Type B pancreatic cell (in vitro differentiated cells): Measurements from ENCODE around the gene ARL17B. TPM values are rescaled to one million over a fixed set of nuclear protein-coding genes. Genes with fewer than 3 reads are reported as not detected.
A peak's percentile ranks its signal among the peaks of the same experiment; 100 is the strongest.
"Not testable (repeated sequence)": the region's sequence is repeated elsewhere in the genome, so short reads cannot be mapped to it uniquely, and the experiment has no call there.

Experiments used
- DNase-seq: peaks from one replicate; pipeline ENCODE4 v3.0.0; 2021; ENCODE audit warnings: mixed read lengths; ENCODE audit not compliant: unreplicated experiment; ENCODE audit errors: extremely low spot score
- H3K27ac Mint-ChIP-seq: 2 replicates; pipeline ENCODE4 v1.8.0; 2021; ENCODE audit warnings: mild to moderate bottlenecking, mixed read lengths
- H3K27me3 Mint-ChIP-seq: 2 replicates; pipeline ENCODE4 v1.8.0; 2021; ENCODE audit warnings: mixed read lengths
- H3K36me3 Mint-ChIP-seq: 2 replicates; pipeline ENCODE4 v1.8.0; 2021; ENCODE audit warnings: mixed read lengths
- H3K4me1 Mint-ChIP-seq: one replicate; pipeline ENCODE4 v1.8.0; 2021; ENCODE audit warnings: mixed read lengths; ENCODE audit not compliant: unreplicated experiment
- H3K4me3 Mint-ChIP-seq: 2 replicates; pipeline ENCODE4 v1.8.0; 2021; ENCODE audit warnings: mild to moderate bottlenecking, mixed read lengths
- H3K9me3 Mint-ChIP-seq: 2 replicates; pipeline ENCODE4 v1.8.0; 2021; ENCODE audit warnings: mixed read lengths
- CTCF ChIP-seq: fragments of 200-600 bp; sonication (generic); conservative IDR thresholded peaks from 2 replicates; pipeline ENCODE4 v1.5.0; 2021; ENCODE audit warnings: antibody characterized with exemption, mild to moderate bottlenecking
- total RNA-seq: library from RNA; stranded (reverse); gene quantifications from 2 replicates; pipeline ENCODE4 v1.2.1, GENCODE V29; 2021; ENCODE audit warnings: low replicate concordance

The ARL17B gene
- total RNA-seq, 1 donor from 2014 or later, result 16.9 TPM

DNA sequence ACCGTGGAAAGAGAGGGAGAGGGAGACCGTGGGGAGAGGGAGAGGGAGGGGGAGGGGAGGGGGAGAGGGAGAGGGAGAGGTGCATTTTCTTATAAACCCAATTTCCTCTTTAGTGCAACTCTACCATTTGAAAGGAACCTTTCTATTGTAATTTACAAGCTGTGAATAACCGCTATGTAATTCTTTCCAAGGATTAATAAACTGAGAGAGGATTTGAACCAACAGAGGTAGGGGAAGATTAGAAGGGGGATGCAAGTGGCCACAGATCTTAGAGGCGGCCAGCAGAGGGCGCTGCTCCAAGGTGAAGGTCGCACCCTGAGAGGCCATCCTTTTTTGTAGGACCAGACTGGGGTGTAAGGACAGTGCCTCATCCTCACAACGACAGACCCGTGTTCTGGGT is 107.8 kb downstream of the ARL17B start:
- H3K36me3 Mint-ChIP-seq, DNase-seq, H3K4me3 Mint-ChIP-seq, H3K9me3 Mint-ChIP-seq, H3K27ac Mint-ChIP-seq, H3K4me1 Mint-ChIP-seq: not testable (repeated sequence)
- TF ChIP-seq CTCF, result peak; percentile 72
- peaks cover 16% of the 10 kb centered on the region for H3K27me3 Mint-ChIP-seq

DNA sequence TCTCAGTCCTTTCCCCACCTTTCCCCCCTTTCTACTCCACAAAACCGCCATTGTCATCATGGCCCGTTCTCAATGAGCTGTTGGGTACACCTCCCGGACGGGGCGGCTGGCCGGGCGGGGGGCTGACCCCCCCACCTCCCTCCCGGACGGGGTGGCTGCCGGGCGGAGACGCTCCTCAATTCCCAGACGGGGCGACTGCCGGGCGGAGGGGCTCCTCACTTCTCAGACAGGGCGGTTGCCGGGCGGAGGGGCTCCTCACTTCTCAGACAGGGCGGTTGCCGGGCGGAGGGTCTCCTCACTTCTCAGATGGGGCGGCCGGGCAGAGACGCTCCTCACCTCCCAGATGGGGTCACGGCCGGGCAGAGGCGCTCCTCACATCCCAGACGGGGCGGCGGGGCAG is 108.8 kb downstream of the ARL17B start:
- not testable (repeated sequence) for H3K4me3 Mint-ChIP-seq, H3K36me3 Mint-ChIP-seq, H3K27ac Mint-ChIP-seq, DNase-seq, H3K9me3 Mint-ChIP-seq, H3K4me1 Mint-ChIP-seq
- peaks cover 18% of the 10 kb centered on the region for H3K27me3 Mint-ChIP-seq

- H3K27ac Mint-ChIP-seq, H3K36me3 Mint-ChIP-seq, DNase-seq, H3K4me3 Mint-ChIP-seq, H3K4me1 Mint-ChIP-seq, H3K9me3 Mint-ChIP-seq: not testable (repeated sequence)
- peaks cover 22% of the 10 kb centered on the region for H3K27me3 Mint-ChIP-seq
These were observed 112.4 kb downstream of the ARL17B start for GRCh38 chr17:46249153-46249552.

DNA sequence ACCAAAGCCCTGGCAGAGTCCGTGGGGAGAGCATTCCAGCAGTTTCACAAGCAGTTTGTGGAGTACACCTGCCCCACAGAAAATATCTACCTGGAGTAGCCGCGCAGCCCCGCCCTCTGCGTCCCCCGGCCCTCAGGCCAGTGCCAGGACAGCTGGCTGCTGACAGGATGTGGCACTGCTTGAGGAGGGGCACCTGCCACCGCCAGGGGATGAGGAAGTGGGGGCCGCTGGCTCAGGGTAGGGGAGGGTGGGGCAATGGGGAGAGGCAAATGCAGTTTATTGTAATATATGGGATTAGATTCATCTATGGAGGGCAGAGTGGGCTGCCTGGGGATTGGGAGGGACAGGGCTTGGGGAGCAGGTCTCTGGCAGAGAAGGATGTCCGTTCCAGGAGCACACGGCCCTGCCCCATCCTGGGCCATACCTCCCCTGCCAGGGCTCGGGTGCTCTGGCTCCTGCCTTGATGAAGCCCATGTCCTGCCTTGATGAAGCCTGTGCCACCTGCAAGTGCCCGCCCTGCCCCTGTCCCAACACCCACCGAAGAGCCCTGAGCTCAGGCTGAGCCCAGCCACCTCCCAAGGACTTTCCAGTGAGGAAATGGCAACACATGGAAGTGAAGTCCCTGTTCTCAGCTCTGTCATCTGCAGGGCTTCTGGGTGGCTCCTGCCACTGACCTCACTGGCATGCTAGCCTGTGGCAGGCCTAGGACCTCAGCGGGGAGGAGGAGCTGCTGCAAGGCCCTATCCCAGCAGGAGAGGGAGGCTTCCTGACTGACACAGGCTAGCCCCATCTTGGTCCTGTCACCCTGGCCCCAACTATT is 116.4 kb downstream of the ARL17B start:
- H3K4me3 Mint-ChIP-seq, DNase-seq, H3K36me3 Mint-ChIP-seq, H3K9me3 Mint-ChIP-seq, H3K27ac Mint-ChIP-seq, H3K4me1 Mint-ChIP-seq: not testable (repeated sequence)
- peaks cover 23% of the 10 kb centered on the region for H3K27me3 Mint-ChIP-seq

DNA sequence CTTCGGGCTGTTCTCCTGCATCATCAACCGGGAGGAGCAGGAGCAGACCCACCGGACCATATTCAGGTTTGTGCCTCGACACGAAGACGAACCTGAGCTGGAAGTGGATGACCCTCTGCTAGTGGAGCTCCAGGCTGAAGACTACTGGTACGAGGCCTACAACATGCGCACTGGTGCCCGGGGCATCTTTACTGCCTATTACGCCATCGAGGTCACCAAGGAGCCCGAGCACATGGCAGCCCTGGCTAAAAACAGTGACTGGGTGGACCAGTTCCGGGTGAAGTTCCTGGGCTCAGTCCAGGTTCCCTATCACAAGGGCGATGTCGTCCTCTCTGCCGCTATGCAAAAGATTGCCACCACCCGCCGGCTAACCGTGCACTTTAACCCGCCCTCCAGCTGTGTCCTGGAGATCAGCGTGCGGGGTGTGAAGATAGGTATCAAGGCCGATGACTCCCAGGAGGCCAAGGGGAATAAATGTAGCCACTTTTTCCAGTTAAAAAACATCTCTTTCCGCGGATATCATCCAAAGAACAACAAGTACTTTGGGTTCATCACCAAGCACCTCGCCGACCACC is 117.1 kb downstream of the ARL17B start:
- peaks cover 22% of the 10 kb centered on the region for H3K27me3 Mint-ChIP-seq
- not testable (repeated sequence) for DNase-seq, H3K4me1 Mint-ChIP-seq, H3K4me3 Mint-ChIP-seq, H3K27ac Mint-ChIP-seq, H3K9me3 Mint-ChIP-seq, H3K36me3 Mint-ChIP-seq

DNA sequence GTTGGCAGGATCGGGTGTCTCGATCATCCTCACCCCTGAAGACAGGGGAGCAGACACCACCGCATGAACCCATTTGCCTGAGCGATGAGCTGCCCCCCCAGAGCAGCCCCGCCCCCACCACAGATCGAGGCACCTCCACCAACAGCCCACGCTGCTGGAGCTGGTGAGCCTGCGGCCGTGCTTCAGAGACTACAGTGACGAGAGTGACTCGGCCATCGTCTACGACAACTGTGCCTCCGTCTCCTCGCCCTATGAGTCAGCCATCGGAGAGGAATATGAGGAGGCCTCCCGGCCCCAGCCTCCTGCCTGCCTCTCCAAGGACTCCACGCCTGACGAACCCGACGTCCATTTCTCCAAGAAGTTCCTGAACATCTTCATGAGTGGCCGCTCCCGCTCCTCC is 117.6 kb downstream of the ARL17B start:
- not testable (repeated sequence) for H3K36me3 Mint-ChIP-seq, H3K9me3 Mint-ChIP-seq, H3K4me1 Mint-ChIP-seq, H3K27ac Mint-ChIP-seq, H3K4me3 Mint-ChIP-seq, DNase-seq
- peaks cover 18% of the 10 kb centered on the region for H3K27me3 Mint-ChIP-seq

DNA sequence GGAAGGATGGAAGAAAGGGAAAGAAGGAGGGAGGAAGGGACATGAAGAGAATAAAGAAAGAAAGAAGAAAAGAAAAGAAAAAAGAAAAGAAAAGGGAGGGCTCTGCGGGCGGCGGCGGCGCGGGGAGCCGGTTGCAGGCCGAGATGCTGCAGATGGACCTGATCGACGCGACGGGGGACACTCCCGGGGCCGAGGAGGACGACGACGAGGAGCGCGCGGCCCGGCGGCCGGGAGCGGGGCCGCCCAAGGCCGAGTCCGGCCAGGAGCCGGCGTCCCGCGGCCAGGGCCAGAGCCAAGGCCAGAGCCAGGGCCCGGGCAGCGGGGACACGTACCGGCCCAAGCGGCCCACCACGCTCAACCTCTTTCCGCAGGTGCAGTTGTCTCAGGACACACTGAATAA is 118.1 kb downstream of the ARL17B start:
- H3K36me3 Mint-ChIP-seq, H3K4me1 Mint-ChIP-seq, H3K9me3 Mint-ChIP-seq, H3K27ac Mint-ChIP-seq, H3K4me3 Mint-ChIP-seq, DNase-seq: not testable (repeated sequence)
- H3K27me3 Mint-ChIP-seq, result peaks cover 18% of the 10 kb centered on the region

- H3K9me3 Mint-ChIP-seq, H3K36me3 Mint-ChIP-seq, H3K27ac Mint-ChIP-seq, H3K4me3 Mint-ChIP-seq, H3K27me3 Mint-ChIP-seq, H3K4me1 Mint-ChIP-seq, DNase-seq: not testable (repeated sequence)
These were observed 130.2 kb downstream of the ARL17B start for GRCh38 chr17:46231359-46231758.

- peak; percentile 99 for DNase-seq
- H3K27me3 Mint-ChIP-seq, H3K4me1 Mint-ChIP-seq, H3K36me3 Mint-ChIP-seq, H3K9me3 Mint-ChIP-seq: not testable (repeated sequence)
- Mint-ChIP-seq H3K4me3 (peak overlapping the region; percentile 97), H3K27ac (peak overlapping the region; percentile 94)
These were observed 136.2 kb downstream of the ARL17B start for GRCh38 chr17:46225274-46225794.

- H3K27me3 Mint-ChIP-seq, H3K36me3 Mint-ChIP-seq, H3K4me1 Mint-ChIP-seq, H3K9me3 Mint-ChIP-seq, DNase-seq: not testable (repeated sequence)
- H3K27ac Mint-ChIP-seq, result peak overlapping the region; percentile 94
- peak overlapping the region; percentile 97 for H3K4me3 Mint-ChIP-seq
These were observed 136.7 kb downstream of the ARL17B start for GRCh38 chr17:46224864-46225263.

Other genes starting within 250 kb of the ARL17B start
- gene KANSL1, start 168.3 kb downstream of the ARL17B start, total RNA-seq, result 85.4 and 129 TPM in 2 replicates
- gene LRRC37A, start 66.6 kb downstream of the ARL17B start, total RNA-seq, result 2.3 and 3.8 TPM in 2 replicates
- gene LRRC37A2, start 150.7 kb upstream of the ARL17B start, total RNA-seq, result 12.5 and 18.6 TPM in 2 replicates
- gene ARL17A, start 217.9 kb upstream of the ARL17B start, total RNA-seq, result 9.8 and 19.7 TPM in 2 replicates
- gene NSF, start 228.9 kb upstream of the ARL17B start, total RNA-seq, result 44.2 and 45.2 TPM in 2 replicates